Natural killer cell (primary cell): Measurements from ENCODE around the gene HAUS7. TPM values are rescaled to one million over a fixed set of nuclear protein-coding genes. Genes with fewer than 3 reads are reported as not detected.

Experiments
- ATAC-seq, 3 donors: fragments of 150-1000 bp in 2 of 3; fragments of 200-7000 bp in 1 of 3; cut with Tn5 transposase; 1 replicate in 1 of 3; 2 replicates in 2 of 3; pipeline ENCODE4 v1.10.0; 2021; ENCODE audit warnings: mild to moderate bottlenecking in 2 of 3, moderate library complexity in 2 of 3
- DNase-seq, 2 donors: peaks; one replicate each; pipeline versions ENCODE4 v3.0.0 to v3.0.0-alpha.2; 2013 to 2021; ENCODE audit warnings: mixed read lengths in 1 of 2
- H3K27ac ChIP-seq: one replicate; pipeline ENCODE4 v1.5.1; 2013; ENCODE audit warnings: mild to moderate bottlenecking, low read length
- H3K27me3 ChIP-seq: one replicate; pipeline ENCODE4 v1.6.1; 2013; ENCODE audit warnings: low read length; ENCODE audit not compliant: control insufficient read depth, insufficient read depth
- H3K36me3 ChIP-seq: one replicate; pipeline ENCODE4 v1.6.1; 2013; ENCODE audit warnings: low read length; ENCODE audit not compliant: control insufficient read depth, insufficient read depth
- H3K4me1 ChIP-seq: one replicate; pipeline ENCODE4 v1.6.1; 2013; ENCODE audit warnings: low read length; ENCODE audit not compliant: control insufficient read depth, insufficient read depth
- H3K4me3 ChIP-seq: one replicate; pipeline ENCODE4 v1.5.1; 2013; ENCODE audit warnings: low read length
- H3K9me3 ChIP-seq: one replicate; pipeline ENCODE4 v1.6.1; 2013; ENCODE audit warnings: low read length; ENCODE audit not compliant: control insufficient read depth, insufficient read depth
- H3K27ac Mint-ChIP-seq, 2 donors: one replicate each; pipeline ENCODE4 v1.8.0; 2022; ENCODE audit warnings: mild to moderate bottlenecking in 2 of 2, mixed read lengths in 2 of 2, moderate library complexity in 1 of 2
- H3K27me3 Mint-ChIP-seq, 2 donors: one replicate each; pipeline ENCODE4 v1.8.0; 2022; ENCODE audit warnings: low read depth in 2 of 2, mixed read lengths in 2 of 2
- H3K36me3 Mint-ChIP-seq: one replicate; pipeline ENCODE4 v1.8.0; 2022; ENCODE audit warnings: mixed read lengths
- H3K4me1 Mint-ChIP-seq, 2 donors: one replicate each; pipeline ENCODE4 v1.8.0; 2022; ENCODE audit warnings: mixed read lengths in 2 of 2
- H3K4me3 Mint-ChIP-seq: one replicate; pipeline ENCODE4 v1.8.0; 2022; ENCODE audit warnings: mild to moderate bottlenecking, moderate library complexity, mixed read lengths
- H3K9me3 Mint-ChIP-seq, 2 donors: one replicate each; pipeline ENCODE4 v1.8.0; 2022; ENCODE audit warnings: mixed read lengths in 2 of 2
- WGBS: methylation state at CpG from one replicate; pipeline ENCODE4 v1.1.7; 2013; ENCODE audit warnings: missing lambda C conversion rate; ENCODE audit not compliant: insufficient coverage; 5-methylcytosine and 5-hydroxymethylcytosine counted together
- intact Hi-C: fragments of 100-400 bp; cut with micrococcal nuclease; formaldehyde crosslinking; loops from one replicate; pipeline ENCODE4 v1.14.2; 2022
- total RNA-seq, 4 donors: library from RNA; stranded (reverse); fragments of 120-200 nt in 1 of 4; gene quantifications; one replicate each; pipeline versions ENCODE4 v1.2.3 to v1.2.4, GENCODE V29; 2013 to 2022
- TF ChIP-seq, protein P1 (sequence below): fragments of 200-600 bp; IDR thresholded peaks from one replicate; pipeline ENCODE4 v1.8.0; 2022; ENCODE audit warnings: antibody characterized with exemption

Gene HAUS7
- total RNA-seq, 3 donors from 2014 or later (not counting 1 experiment from before 2014, with no cell fraction given), result 27.4 to 33.1 (median 31.9) TPM

DNA sequence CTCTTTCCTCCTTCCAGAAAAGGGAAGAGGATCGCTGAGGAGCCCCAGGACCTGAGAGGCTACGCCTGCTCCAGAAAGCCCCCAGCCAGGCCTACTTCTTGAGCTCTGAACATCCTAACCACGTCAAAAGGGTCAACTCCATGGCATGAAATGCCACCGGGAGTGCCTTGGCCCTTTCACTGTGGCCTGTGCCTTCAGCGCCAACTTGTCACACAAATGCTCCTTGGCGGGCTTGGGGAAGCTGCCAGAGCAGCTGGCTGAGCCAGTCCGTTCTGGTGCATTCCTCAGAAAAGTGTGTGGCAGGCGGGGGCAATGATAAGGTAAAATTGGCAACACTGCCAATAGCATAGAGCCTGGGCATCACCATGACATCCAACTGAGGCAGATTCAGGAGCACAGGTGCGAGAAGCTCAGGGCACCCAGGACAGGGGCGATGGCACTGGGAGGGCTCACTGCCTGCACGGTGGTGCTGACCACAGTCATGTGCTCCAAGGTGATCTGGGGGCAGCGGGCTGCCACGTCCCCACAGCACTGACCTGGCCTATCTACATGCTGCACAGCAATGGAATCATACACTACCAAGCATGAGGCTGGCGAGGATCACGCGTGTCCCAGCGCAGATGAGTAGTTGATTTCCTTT lies 12.4 kb downstream of the HAUS7 start:
- no peaks in the 10 kb centered on the region for H3K4me1 ChIP-seq
- Mint-ChIP-seq H3K36me3 (no peaks in the 10 kb centered on the region), H3K27ac (no peak overlapping the region), H3K27me3 (no peaks in the 10 kb centered on the region), H3K4me1 (no peaks in the 10 kb centered on the region), H3K4me3 (no peak overlapping the region), H3K9me3 (no peaks in the 10 kb centered on the region)
- H3K9me3 ChIP-seq, result no peaks in the 10 kb centered on the region
- no peak overlapping the region for H3K4me3 ChIP-seq
- ATAC-seq, result no peak
- H3K27ac ChIP-seq, result no peak overlapping the region
- 96% methylated on average over 12 of the region's 17 CpGs for WGBS
- no peaks in the 10 kb centered on the region for H3K27me3 ChIP-seq
- intact Hi-C loops, result no loop called here
- peaks cover 6% of the 10 kb centered on the region for H3K36me3 ChIP-seq
- DNase-seq, result no peak
- TF ChIP-seq, protein P1, sequence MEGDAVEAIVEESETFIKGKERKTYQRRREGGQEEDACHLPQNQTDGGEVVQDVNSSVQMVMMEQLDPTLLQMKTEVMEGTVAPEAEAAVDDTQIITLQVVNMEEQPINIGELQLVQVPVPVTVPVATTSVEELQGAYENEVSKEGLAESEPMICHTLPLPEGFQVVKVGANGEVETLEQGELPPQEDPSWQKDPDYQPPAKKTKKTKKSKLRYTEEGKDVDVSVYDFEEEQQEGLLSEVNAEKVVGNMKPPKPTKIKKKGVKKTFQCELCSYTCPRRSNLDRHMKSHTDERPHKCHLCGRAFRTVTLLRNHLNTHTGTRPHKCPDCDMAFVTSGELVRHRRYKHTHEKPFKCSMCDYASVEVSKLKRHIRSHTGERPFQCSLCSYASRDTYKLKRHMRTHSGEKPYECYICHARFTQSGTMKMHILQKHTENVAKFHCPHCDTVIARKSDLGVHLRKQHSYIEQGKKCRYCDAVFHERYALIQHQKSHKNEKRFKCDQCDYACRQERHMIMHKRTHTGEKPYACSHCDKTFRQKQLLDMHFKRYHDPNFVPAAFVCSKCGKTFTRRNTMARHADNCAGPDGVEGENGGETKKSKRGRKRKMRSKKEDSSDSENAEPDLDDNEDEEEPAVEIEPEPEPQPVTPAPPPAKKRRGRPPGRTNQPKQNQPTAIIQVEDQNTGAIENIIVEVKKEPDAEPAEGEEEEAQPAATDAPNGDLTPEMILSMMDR, result no peak

DNA sequence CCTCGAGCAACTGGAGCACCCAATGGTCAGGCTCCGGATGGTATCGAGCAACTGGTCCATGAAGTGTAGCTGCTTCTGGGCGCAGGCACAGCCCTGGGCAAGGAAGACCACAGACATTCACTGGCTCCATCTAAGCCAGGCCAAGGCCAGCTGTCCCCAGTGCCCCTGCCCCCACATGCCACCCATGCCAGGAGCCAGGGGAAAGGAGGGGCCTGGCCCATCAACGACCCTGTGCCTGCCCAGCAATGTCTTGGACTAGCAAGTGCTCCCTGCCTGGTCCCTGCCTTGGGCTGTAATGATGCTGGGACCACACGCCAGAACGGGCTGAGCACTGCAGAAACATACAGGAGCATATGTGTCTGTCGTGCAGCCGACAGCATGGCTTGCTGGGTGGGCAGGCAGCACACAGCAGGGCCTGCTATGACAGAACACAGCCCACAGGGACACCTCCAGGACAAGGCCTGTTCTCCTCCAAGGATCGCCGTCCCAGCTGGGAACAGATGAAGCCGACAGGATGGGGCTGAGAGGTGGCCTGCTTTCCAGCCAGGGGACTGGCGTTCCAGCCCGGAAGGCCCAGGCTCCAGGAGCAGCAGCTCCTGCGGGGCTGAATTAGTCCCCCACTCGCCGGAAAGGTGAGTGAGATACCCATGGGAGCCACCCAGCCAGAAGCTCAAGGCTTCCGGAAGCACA lies 13.1 kb downstream of the HAUS7 start:
- Histone ChIP-seq H3K4me1 (no peaks in the 10 kb centered on the region), H3K36me3 (peaks cover 6% of the 10 kb centered on the region), H3K9me3 (no peaks in the 10 kb centered on the region), H3K4me3 (no peak overlapping the region), H3K27ac (no peak overlapping the region), H3K27me3 (no peaks in the 10 kb centered on the region)
- WGBS, result 98% methylated on average over 18 of the region's 18 CpGs
- TF ChIP-seq, protein P1, result no peak
- ATAC-seq (no peak), DNase-seq (no peak)
- no peaks in the 10 kb centered on the region for H3K27me3 Mint-ChIP-seq
- no peak overlapping the region for H3K4me3 Mint-ChIP-seq
- H3K27ac Mint-ChIP-seq, result no peak overlapping the region
- no peaks in the 10 kb centered on the region for H3K4me1 Mint-ChIP-seq
- no peaks in the 10 kb centered on the region for H3K9me3 Mint-ChIP-seq
- intact Hi-C loops, result no loop called here
- H3K36me3 Mint-ChIP-seq, result no peaks in the 10 kb centered on the region

DNA sequence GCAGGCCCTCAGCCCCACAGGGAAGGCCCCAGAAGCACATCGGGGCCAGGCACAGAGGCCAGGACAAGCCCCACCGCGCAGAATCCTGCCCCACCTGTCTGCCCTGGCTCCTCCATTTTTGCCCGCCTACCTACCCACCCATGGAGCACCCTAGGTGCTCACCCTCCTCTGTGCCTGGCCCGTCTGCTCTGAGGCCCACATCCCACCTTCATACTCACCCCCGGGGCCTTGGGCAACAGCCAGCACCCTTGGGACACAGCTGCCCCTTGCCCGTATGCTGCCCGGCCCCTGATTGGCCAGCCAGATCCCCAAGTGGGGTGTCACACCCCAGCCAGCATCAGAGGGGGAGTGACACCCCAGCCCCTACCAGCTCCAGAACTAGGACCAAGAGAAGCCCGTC lies 13.7 kb downstream of the HAUS7 start:
- Histone ChIP-seq H3K9me3 (no peaks in the 10 kb centered on the region), H3K27me3 (no peaks in the 10 kb centered on the region), H3K4me3 (no peak overlapping the region), H3K27ac (no peak overlapping the region), H3K36me3 (peaks cover 6% of the 10 kb centered on the region), H3K4me1 (no peaks in the 10 kb centered on the region)
- TF ChIP-seq, protein P1, result no peak
- WGBS, result 98% methylated on average over 9 of the region's 9 CpGs
- H3K4me3 Mint-ChIP-seq, result no peak overlapping the region
- H3K9me3 Mint-ChIP-seq, result no peaks in the 10 kb centered on the region
- intact Hi-C loops, result no loop called here
- H3K27me3 Mint-ChIP-seq, result no peaks in the 10 kb centered on the region
- DNase-seq (no peak), ATAC-seq (no peak)
- no peak overlapping the region for H3K27ac Mint-ChIP-seq
- no peaks in the 10 kb centered on the region for H3K36me3 Mint-ChIP-seq
- no peaks in the 10 kb centered on the region for H3K4me1 Mint-ChIP-seq
